ENCODE results near the gene SLC25A44.

The SLC25A44 gene

DNA sequence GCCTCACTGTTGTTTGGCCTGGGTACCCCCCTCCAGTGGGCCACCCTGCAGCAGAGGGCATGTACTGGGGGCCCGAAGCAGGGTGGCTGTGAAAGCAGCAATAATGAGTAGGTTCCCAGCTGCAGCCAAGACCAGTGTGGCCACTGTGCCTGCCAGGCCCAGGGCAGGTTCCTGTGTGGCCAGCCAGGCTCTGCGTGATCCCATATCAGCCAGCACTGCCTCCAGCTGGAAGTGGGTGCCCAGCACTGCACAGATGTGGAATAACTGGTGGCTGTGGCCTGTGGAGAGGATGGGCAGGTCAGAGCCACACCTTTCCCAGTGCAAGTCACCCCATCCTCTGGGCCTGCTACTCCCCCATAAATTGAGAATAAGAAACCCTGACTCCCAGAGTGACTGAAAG lies 50.2 kb downstream of the SLC25A44 start:
- DNase-seq, result no peak

DNA sequence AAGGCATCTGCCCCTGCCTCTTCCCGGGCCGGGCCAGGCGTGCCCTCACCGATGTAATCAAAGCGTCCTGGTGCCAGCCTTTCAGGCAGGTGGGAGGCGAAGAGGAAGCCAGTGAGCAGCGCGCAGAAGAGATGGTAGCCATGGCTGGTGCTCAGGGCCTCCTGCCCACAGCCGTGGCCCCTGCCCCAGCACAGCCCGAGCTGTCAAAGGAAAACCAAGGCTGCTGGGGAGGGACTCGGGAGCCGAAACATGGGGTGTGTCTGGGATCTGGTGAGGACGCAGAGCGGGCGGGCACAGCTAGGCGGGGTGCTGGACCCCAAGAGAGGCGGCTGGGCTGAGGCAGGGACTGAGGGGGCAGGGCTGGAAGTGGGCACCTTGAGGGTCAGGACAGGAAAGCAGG lies 50.8 kb downstream of the SLC25A44 start:
- no peak for DNase-seq

DNA sequence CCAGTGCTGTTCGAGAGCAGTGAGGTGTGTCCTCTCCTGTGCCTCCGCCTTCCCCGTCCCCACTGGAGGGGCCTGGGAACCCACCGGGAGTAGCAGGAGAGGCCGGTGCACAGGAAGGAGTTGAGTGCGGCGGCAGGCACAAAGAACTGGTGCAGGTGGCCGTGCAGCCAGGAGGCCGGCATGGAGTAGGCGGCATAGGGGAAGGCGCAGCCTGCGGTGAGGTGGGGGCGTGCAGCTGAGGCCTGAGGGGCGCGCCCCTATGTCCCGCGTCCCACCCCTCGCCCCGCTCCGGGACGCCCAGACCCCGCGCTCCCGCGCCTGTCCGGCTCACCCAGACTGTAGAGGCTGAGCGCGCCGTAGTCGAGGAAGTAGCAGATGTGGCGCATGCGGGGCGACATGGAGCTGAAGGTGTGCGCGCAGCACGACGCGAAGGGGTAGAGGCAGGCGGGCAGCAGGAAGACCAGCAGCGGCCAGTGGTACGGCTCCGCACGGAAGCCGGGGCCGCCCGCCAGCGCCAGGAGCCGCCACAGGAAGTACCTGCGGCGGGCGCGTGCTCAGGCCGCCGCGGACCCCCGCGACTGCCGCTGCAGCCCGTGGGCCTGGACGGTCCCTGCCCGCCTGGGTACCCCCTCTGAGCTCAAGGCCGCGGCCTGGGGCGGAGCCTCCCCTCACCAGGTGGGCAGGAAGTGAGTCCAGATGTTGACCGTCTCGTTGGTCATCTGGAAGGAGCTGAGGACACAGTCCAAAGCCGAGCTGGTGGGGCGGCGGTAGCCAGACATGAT lies 51.7 kb downstream of the SLC25A44 start:
- DNase-seq, result peak in 3 of 6 experiments; percentile 20 to 50 (median 23)

DNA sequence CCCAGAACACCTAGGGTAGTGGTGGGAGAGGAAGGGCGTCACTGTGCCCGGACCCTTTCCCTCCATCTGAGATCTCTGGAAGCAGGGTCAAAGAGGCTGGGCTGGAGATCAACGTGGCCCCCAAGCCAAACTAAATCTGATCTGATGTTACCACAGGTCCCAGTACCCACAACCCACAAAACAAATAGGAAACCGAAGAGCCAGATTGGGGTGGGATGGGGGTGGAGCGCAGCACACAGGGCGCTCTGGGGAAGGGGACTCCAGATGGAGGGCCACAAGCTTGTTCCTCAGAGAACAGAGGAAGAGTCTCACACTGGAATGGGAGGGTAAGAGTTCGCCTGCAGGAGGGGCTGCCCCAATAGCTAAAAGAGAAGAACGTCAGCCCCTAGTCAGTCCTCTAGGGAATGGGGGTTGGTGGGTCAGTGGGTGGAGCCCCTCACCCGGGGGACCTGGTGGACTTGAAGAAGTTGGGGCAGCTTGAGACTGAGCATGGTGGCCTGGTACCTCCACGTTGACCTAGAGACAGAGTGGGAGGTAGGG lies 52.4 kb downstream of the SLC25A44 start:
- no peak for DNase-seq

DNA sequence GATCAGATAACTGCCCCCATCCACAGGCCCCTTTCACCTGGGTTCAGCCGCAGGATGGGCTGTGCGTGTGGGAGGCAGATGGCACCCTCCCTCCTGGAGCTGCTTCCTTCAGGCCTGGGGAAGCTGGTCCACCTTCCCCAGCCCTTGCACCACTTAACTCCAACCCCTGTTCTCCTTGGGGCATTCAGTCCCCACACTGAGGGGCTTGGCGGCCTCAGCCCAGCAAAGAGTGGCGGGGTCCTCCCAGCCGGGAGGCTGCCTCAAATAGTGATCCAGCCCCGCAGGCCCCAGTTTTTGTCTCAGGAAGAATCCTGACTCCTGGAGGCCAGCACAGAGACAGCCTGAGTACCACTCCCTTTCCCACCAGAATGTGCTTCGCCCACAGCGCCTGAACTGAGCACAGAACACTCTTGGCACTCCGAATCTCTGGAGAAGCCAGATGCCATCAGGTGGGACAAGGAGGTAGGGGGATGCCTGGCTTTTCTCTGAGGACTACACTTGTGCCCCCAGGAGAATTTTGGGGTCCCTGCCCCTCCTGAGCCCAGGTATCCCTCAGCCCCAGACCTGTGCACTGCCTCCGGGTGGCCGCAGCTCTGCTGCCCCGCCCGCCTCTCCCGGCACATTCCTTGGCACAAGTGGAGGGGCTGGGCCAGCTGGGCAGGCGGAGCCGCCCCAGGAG lies 53.0 kb downstream of the SLC25A44 start:
- no peak for DNase-seq

DNA sequence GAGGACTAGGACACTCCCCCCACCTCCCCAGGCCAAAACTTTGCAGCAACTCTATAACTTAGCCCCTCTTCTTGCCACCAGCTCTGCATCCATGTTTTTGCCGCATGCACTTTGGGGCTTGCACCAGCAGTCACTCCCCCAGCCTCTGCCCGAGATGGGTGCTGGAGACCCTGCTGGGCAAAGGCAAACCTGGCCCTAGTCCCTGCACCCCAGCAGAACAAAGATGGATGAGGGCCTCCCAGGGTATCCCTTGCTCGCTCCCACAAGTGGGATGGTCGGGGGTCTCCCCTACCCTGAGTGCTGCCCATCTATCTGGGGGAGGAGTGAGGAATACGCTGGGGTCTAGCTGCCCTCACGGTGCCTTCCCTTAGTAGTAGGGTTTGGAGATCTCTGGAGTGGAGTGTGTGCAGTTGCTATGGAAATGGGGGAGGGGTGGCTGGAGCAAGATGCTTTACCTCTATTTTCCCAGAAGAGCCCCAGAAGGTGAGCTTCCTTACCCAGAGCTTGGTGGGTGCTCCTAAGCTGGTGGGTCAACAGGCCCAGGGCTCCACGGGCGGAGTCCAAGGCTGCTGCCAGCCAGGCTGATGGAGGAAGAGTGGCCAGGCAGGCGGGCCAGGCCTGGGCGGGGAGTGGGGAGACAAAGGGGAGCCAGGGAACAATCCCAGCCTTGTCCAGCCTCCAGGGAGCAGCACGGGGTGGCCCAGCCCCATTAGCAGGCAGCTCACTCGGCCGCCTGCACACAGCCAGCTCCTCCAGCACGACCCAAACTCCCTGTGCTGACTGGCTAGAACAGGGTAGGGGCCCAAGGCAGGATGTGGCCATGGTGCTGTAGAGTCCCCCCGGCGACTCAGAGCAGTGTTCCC lies 53.8 kb downstream of the SLC25A44 start, which contains the start of gene PAQR6:
TSS of gene PAQR6 (minus strand) at position 597 of the 863 bp plus-strand sequence. CDS start 1,325 bp downstream, outside the sequence.
- no peak for DNase-seq

DNA sequence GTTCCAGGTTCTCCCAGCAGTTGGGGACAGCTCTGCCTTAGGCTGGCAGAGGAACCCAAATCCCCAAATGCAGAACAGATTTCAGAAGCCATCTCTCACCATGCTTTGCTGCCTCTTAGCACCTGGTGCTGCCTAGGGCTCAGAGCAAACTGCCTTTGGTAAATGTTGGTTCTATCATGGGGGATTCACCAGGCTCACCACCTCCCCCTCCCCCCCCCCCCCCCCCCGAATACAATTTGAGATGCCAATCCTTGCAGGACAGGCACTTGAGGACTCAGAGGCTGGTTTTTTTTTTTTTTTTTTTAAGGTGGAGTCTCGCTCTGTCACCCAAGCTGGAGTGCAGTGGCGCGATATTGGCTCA lies 54.4 kb downstream of the SLC25A44 start:
- DNase-seq, result no peak

DNA sequence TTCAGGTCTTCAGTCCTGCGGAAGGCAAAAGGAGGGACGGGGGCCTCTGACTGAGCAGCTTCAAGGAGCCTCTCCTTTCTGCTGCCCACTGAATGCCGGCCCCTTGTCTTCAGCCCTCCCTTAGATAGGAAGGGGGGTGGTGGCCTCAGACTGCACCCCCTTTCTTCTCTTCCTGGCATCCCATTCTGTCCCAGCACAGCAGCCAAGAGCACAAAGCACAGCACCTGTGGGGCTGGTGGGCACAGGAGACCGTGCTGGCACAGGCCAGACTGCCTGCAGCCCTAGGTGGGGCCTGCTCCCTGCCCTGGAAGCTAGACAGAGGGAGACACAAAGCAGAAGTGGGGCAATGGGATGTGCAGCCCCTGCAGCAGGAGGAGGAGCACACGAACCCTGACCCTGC lies 55.7 kb downstream of the SLC25A44 start:
- DNase-seq, result no peak

DNA sequence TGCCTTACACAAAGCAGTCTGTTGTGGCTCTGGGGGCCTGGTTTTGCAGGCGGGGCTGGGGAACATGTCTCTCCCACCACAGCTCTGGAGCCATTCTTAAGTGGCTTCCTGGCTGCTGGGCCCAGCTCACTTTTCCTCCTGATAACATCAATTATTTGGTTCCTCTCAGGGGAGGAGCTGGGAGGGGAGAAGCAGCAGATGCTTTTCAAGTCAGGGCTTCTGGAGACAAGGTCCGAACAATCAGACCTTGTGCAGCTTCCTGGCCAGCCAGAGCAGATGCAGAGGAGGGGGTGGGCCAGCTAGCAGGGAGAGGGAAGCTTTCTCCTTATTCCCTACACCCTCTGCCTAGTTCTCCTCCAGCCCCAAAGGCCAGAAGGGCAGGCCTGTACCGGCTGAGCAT lies 57.6 kb downstream of the SLC25A44 start:
- no peak for DNase-seq

DNA sequence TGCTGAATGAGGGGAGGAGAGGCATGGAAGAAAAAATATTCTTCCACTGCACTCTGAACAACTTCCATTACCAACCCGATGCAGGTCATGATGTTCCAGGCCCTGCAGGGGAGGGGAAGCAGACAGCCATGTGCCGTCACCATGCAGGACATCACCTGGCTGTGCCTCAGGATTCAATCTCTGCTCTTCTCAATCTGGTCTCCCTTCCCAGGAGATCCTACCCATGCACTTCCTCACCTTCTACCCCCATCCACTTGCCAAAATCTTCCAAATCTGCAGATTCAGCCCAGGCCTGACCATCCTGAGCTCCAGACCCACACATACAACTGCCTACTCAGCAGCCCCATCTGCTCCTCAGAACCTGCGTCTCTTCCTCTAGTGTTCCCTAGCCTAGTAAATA lies 59.7 kb downstream of the SLC25A44 start:
- no peak for DNase-seq

DNA sequence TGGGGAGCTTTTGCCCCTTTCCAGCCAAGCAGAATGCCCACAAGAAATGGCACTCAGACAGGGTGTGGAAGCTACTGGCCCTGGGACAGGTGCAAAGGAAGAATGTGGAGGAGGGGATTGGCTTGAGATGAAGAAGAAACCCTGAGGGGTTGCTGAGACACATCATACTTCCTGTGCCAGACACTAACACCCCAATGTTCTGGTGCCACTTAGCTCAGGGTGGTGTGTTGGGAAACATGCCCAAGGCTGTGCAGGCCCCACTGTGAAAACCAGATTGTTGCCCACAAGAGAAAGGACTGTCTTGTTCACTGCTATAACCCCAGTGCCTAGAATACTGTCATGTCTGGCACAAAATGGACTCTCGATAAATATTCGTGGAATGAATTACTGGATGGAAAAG lies 63.8 kb downstream of the SLC25A44 start:
- no peak for DNase-seq

DNA sequence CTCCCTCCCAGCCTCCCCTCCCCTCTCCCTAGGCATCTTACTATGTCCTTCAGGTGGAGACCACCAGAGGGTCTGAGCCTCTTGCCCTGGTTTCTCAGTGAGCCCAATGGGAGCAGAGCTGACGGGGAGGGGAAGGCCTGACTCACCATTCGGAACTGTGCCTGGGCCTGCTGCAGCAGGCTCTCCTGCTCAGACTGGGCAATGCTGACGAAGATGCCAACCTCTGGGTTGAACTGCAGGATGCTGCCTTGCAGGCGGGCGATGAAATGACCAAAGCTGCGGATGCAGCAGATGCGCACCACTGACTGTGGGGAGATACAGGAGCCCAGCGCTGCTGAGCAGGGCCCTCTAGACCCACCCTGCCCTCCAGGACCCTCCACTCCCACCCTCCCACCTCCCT lies 65.0 kb downstream of the SLC25A44 start:
- no peak for DNase-seq

DNA sequence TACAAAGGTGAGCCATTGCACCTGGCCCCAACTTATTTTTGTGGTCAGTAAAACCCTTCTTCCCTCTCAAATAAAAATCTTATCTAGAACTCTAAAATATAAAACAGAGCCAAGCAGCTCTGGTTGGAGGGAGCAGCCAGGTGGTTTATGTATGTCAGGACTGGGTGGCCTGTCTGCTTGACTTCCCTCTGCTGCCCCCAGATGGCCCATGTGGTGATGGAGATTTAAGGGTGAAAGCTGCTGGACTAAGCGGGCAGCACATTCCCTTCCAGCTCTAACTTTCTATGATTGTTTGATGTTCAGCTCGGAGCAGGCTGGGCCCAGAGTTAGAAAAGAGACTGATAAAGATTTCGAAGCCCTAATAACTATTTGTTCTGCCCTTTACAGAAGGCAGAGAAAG lies 65.9 kb downstream of the SLC25A44 start:
- DNase-seq, result no peak

DNA sequence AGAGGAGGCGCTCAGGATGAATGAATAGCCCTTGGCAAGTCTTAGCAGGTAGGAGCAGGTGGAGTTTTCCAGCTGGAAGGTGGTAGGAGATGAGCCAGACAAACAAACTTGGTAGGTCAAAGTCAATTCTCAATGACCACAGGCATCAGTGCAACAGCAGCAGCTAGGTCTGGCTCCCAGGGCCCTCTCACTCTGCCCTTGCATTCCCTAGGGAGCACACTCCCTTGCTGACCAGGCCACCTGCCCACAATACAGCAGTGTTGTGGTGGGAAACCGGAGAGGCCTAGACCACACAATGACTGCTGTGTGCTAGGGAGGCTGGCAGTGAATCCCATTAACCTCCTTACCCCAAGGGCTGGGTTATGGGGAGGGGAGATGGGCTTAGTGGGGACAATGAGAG lies 67.0 kb downstream of the SLC25A44 start:
- no peak for DNase-seq

All from stimulated activated naive CD4-positive, alpha-beta T cell (primary cell).